Ascending aorta (tissue), 2 donors: ENCODE results near the gene ACP6. TPM values are rescaled to one million over a fixed set of nuclear protein-coding genes. Genes with fewer than 3 reads are reported as not detected.

Experiments
- DNase-seq, 2 donors: peaks; one replicate each; pipeline ENCODE4 v3.0.0-alpha.2; 2019; ENCODE audit warnings: low spot score in 2 of 2
- H3K27ac ChIP-seq, 2 donors: fragments of 200-600 bp; sonication (generic); one replicate each; pipeline ENCODE4 v1.5.1; 2016 to 2017; ENCODE audit warnings: mild to moderate bottlenecking in 1 of 2
- H3K27me3 ChIP-seq: fragments of 200-600 bp; sonication (generic); one replicate; pipeline ENCODE4 v1.5.1; 2017
- H3K36me3 ChIP-seq, 2 donors: fragments of 200-600 bp; sonication (generic); one replicate each; pipeline ENCODE4 v1.5.1; 2016
- H3K4me1 ChIP-seq, 2 donors: fragments of 200-600 bp; sonication (generic); one replicate each; pipeline ENCODE4 v1.5.1; 2016 to 2017; ENCODE audit warnings: mild to moderate bottlenecking in 1 of 2
- H3K4me3 ChIP-seq, 2 donors: fragments of 200-600 bp; sonication (generic); one replicate each; pipeline ENCODE4 v1.5.1; 2016 to 2017; ENCODE audit warnings: mild to moderate bottlenecking in 1 of 2
- H3K9me3 ChIP-seq, 2 donors: fragments of 200-600 bp; sonication (generic); one replicate each; pipeline ENCODE4 v1.5.1; 2016
- CTCF ChIP-seq, 3 experiments: fragments of 200-600 bp in 2 of 3; fragments of 450-650 bp in 1 of 3; sonication (generic) in 2 of 3; IDR thresholded peaks; one replicate each; pipeline ENCODE4 v1.5.1; 2016 to 2019; ENCODE audit warnings: antibody characterized with exemption in 3 of 3, mild to moderate bottlenecking in 1 of 3, moderate library complexity in 1 of 3
- intact Hi-C: fragments of 100-400 bp; cut with DNase I; formaldehyde crosslinking; loops from one replicate; pipeline ENCODE4 v1.15.1; 2023
- total RNA-seq: library from RNA; depleted of rRNA; stranded (reverse); fragments of >200 nt; gene quantifications from one replicate; pipeline ENCODE4 v1.1.0, GENCODE V29; 2016

ACP6 gene
- total RNA-seq, 1 donor from 2014 or later = 7.5 TPM

GRCh38 chr1:147600119-147601111 lies 69.9 kb downstream of the ACP6 start:
- H3K4me3 ChIP-seq = peak overlapping the region; percentile 88 to 90
- peak overlapping the region; percentile 91 to 92 for H3K27ac ChIP-seq
- TF ChIP-seq CTCF (IDR thresholded peaks at IDR 0.05) = no peak
- intact Hi-C loops = loop anchor here (5.0 kb wide), 1 partner anchor 172 kb away; no protein-coding TSS in a partner anchor
- no peaks in the 10 kb centered on the region for H3K36me3 ChIP-seq
- H3K4me1 ChIP-seq = peaks cover 0 to 19% of the 10 kb centered on the region in 2 donors
- H3K27me3 ChIP-seq = no peaks in the 10 kb centered on the region
- DNase-seq = no peak
- H3K9me3 ChIP-seq = no peaks in the 10 kb centered on the region

DNA sequence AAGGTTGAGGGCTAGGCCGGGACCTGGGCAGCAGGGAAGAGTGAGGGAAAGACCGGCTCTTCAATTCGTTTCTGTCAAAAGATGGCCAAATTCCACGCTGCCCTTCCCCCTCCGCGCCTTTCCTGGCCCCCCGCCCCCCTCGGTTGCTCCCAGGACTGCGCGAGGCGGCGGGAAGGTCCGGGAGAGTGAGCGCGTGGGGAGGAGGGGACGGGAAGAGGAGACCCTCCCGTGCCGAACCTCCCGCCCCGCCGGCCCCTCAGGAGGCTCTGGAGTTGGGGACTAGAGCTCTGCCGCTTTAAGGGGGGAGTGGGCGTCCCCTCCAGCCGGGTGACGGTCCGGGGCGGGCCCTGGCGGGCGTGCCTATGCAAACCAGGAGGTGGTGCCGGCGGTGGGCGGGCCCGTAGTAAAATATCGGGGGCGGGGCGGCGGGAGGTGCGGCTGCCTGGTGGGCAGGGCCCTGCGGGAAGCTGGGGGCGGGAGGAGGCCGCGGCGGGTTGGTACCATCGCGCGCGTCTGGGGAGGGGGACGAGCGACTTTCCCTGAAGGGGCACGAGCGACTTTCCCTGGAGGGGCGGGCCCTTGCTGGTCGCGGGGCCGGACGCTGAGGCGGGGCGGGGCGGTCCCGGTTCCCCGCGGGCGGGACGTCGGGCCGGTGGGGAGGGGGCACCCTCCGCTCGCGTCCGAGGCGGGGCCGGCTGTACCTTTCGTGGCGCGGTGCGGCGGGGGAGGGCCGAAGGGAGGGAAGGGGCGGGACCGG lies 70.8 kb downstream of the ACP6 start:
- intact Hi-C loops = loop anchor here (1.0 to 5.0 kb wide), 4 partner anchors 58 to 427 kb away; partner anchors contain the start of genes ACP6, BCL9 and PRKAB2
- peak; percentile 83 to 98 for DNase-seq
- peak overlapping the region; percentile 91 to 92 for H3K27ac ChIP-seq
- no peaks in the 10 kb centered on the region for H3K36me3 ChIP-seq
- peaks cover 0 to 15% of the 10 kb centered on the region in 2 donors for H3K4me1 ChIP-seq
- TF ChIP-seq CTCF (IDR thresholded peaks at IDR 0.05) = no peak
- no peaks in the 10 kb centered on the region for H3K9me3 ChIP-seq
- peak overlapping the region; percentile 88 to 90 for H3K4me3 ChIP-seq
- H3K27me3 ChIP-seq = no peaks in the 10 kb centered on the region

DNA sequence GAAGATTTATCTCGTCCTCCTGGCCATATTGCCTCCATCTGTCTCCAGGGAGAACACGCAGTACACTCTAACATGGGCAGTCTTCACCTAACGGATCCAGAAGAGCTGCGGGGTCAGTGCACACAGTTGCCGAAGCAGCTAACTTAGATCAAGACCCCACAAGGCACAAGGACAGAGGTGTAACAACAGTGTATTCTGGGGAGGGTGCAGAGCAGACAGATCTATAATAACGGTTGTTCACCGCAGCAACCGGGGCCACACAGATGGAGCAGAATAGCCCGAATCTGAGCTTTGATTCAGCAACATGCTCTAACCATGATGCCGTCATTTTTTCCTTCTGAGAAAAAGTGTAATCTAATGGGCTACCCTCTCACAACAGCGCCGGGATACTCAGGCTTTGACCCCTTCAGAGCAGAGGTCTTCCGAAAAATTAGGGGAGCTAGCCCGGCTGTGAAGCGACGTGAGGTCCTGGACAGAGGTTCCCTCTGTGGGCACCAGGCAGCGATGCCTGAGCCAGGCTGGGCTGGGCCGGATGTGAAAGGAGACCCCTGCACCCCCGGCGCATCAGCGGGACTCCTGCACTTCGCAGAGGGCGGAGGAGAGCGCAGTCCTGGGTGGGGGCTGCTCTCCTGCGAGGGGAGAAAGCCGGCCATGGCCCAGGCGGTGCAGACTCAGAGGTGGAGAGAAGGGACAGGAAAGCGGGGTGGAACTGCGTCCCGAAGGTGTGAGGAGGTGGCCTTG lies 71.5 kb downstream of the ACP6 start:
- H3K36me3 ChIP-seq = no peaks in the 10 kb centered on the region
- H3K27me3 ChIP-seq = no peaks in the 10 kb centered on the region
- H3K27ac ChIP-seq = peak overlapping the region; percentile 91 to 92
- no peak for TF ChIP-seq CTCF (IDR thresholded peaks at IDR 0.05)
- intact Hi-C loops = loop anchor here (1.0 to 5.0 kb wide), 3 partner anchors 57 to 426 kb away; partner anchors contain the start of genes ACP6, BCL9 and PRKAB2
- peaks cover 0 to 13% of the 10 kb centered on the region in 2 donors for H3K4me1 ChIP-seq
- peak overlapping the region; percentile 88 to 90 for H3K4me3 ChIP-seq
- peak in 1 of 2 donors; percentile 77 for DNase-seq
- H3K9me3 ChIP-seq = no peaks in the 10 kb centered on the region

GRCh38 chr1:147597010-147597409 lies 73.3 kb downstream of the ACP6 start:
- no peak overlapping the region for H3K27ac ChIP-seq
- H3K9me3 ChIP-seq = no peaks in the 10 kb centered on the region
- H3K4me1 ChIP-seq = peaks cover 0 to 10% of the 10 kb centered on the region in 2 donors
- intact Hi-C loops = loop anchor here (5.0 kb wide), 1 partner anchor 75 kb away; the partner anchor contains the start of gene ACP6
- no peaks in the 10 kb centered on the region for H3K36me3 ChIP-seq
- no peaks in the 10 kb centered on the region for H3K27me3 ChIP-seq
- TF ChIP-seq CTCF (IDR thresholded peaks at IDR 0.05) = no peak
- H3K4me3 ChIP-seq = no peak overlapping the region
- DNase-seq = no peak

Other genes starting within 250 kb of the ACP6 start
- gene BCL9, start 129.0 kb downstream of the ACP6 start, total RNA-seq = 9.7 TPM
- gene GJA5, start 90.1 kb upstream of the ACP6 start, total RNA-seq = 49.7 TPM
- gene GJA8, start 232.3 kb upstream of the ACP6 start, total RNA-seq = not detected